Measurements from ENCODE around the gene CEACAM19. TPM values are rescaled to one million over a fixed set of nuclear protein-coding genes. Genes with fewer than 3 reads are reported as not detected.
A peak's percentile ranks its signal among the peaks of the same experiment; 100 is the strongest.

CEACAM19 gene
- total and polyA plus RNA-seq, 2 of the 8 experiments (the other 6 are each of a cell fraction or from before 2014, with no cell fraction given) = 3.1 to 3.4 TPM

DNA sequence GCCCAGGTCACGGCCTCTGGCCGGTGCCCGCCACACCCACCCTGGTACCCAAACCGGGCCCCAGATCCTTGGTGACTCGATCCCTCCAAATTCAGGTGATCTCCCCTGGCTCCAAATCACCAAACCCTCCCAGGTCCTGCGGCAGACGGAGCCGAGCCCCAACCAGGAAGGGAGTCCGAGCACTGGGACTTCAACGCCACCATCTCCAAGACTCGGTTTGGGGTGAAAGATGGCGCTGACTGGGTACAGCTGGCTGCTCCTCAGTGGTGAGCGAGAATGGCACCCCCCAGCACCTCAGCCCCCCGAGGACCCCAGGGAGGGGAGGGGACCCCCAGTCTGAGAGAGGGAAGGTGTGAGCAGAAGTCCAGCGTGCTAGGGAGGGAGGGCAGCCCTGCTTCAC lies 29.9 kb downstream of the CEACAM19 start:
- FAIRE-seq = no peak
- Histone ChIP-seq H3K36me3 (ENCODE audit: control insufficient read depth in 2 of 4, insufficient read depth in 4 of 4, low read length in 3 of 4) (no peaks in the 10 kb centered on the region), H3K14ac (ENCODE audit: insufficient read length) (no peak overlapping the region), H3K79me1 (ENCODE audit: low read depth, low read length) (no peaks in the 10 kb centered on the region), H4K5ac (ENCODE audit: insufficient read length, low read depth, low read length) (no peak overlapping the region), H2BK15ac (ENCODE audit: low read length) (no peak overlapping the region), H3K9ac (replicated peaks in 1 of 4; ENCODE audit: extremely low read depth in 1 of 4, low read depth in 3 of 4, low read length in 3 of 4) (no peak overlapping the region), H2BK20ac (ENCODE audit: low read length) (no peak overlapping the region), H3K18ac (ENCODE audit: extremely low read depth, low read length) (no peak overlapping the region), H3K27me3 (replicated peaks in 1 of 4; ENCODE audit: control insufficient read depth in 3 of 4, extremely low read depth in 1 of 4, insufficient read depth in 3 of 4, low read length in 3 of 4) (0 out of 7 replicates have a peak, but pooled peaks cover 0 to 2% (median 0%) of the 10 kb centered on the region in 4 experiments), H2BK12ac (ENCODE audit: low read depth, low read length) (peak overlapping the region; percentile 27; the same call in 1 of the 2 replicates), H4K20me1 (replicated peaks in 1 of 2; ENCODE audit: control insufficient read depth in 1 of 2, insufficient read depth in 2 of 2, low read length in 2 of 2) (no peaks in the 10 kb centered on the region), H3K27ac (ENCODE audit: low read depth, low read length) (no peak overlapping the region), H3K9me3 (ENCODE audit: insufficient read depth in 2 of 2, low read depth in 1 of 2, low read length in 1 of 2) (no peaks in the 10 kb centered on the region), H3K4me2 (ENCODE audit: insufficient read depth in 1 of 2, low read depth in 2 of 2, low read length in 2 of 2) (no peak overlapping the region), H3K4me1 (replicated peaks in 1 of 4; ENCODE audit: control insufficient read depth in 3 of 4, insufficient read depth in 4 of 4, low read length in 3 of 4) (peaks cover 0 to 7% (median 2%) of the 10 kb centered on the region in 4 experiments; a peak in 3 of 7 replicates), H2AK5ac (ENCODE audit: low read depth, low read length) (no peak overlapping the region), H4K8ac (ENCODE audit: extremely low read depth, insufficient read depth, low read length) (no peak overlapping the region), H2BK120ac (replicated peaks; ENCODE audit: low read depth, low read length) (no peak overlapping the region), H3K4me3 (ENCODE audit: extremely low read depth in 1 of 4, insufficient read depth in 2 of 4, low read depth in 3 of 4, low read length in 4 of 4) (no peak overlapping the region), H2AFZ (ENCODE audit: low read length) (no peak overlapping the region), H3K23me2 (ENCODE audit: low read depth, low read length) (no peaks in the 10 kb centered on the region; the same call in 1 of the 2 replicates), H3K79me2 (ENCODE audit: control insufficient read depth in 1 of 2, insufficient read depth in 2 of 2, low read length in 2 of 2) (no peaks in the 10 kb centered on the region), H2BK5ac (ENCODE audit: low read depth, low read length) (no peak overlapping the region), H3K4ac (replicated peaks; ENCODE audit: insufficient read length, low read depth, low read length) (no peak overlapping the region), H3K23ac (ENCODE audit: insufficient read length) (no peak overlapping the region), H4K91ac (replicated peaks; ENCODE audit: insufficient read length, low read length) (no peak overlapping the region), H3K56ac (replicated peaks; ENCODE audit: insufficient read length, low read depth, low read length) (no peak overlapping the region)
- CTCF ChIA-PET (ENCODE audit: partially characterized antibody) = interaction anchor here (0.6 to 1.5 kb wide), 3 partner anchors 25 to 143 kb away, joined by 3 to 5 read pairs (median 3); no protein-coding TSS in a partner anchor
- 89% methylated on average over 15 of the region's 15 CpGs; no CpG with 5 or more reads in 1 of the 2 experiments for WGBS, 2 experiments (ENCODE audit: extremely low coverage in 1 of 2, insufficient coverage in 1 of 2, insufficient read length in 1 of 2, insufficient replicate concordance in 2 of 2, low coverage in 1 of 2, low lambda C conversion rate in 2 of 2, missing lambda C conversion rate in 1 of 2)
- POLR2A ChIA-PET (ENCODE audit: partially characterized antibody) = interaction anchor here (0.6 to 1.4 kb wide), 2 partner anchors 13 to 103 kb away, joined by 3 to 4 read pairs; no protein-coding TSS in a partner anchor
- DNase-seq (ENCODE audit: low read depth in 1 of 2, low spot score in 2 of 2) = no peak
- TF ChIP-seq, protein P1, sequence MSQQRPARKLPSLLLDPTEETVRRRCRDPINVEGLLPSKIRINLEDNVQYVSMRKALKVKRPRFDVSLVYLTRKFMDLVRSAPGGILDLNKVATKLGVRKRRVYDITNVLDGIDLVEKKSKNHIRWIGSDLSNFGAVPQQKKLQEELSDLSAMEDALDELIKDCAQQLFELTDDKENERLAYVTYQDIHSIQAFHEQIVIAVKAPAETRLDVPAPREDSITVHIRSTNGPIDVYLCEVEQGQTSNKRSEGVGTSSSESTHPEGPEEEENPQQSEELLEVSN (IDR thresholded peaks at IDR 0.05) = no peak
- TF ChIP-seq HDAC6 (IDR thresholded peaks at IDR 0.05; ENCODE audit: low read depth, low read length) (no peak), SAP30 (IDR thresholded peaks at IDR 0.05; ENCODE audit: insufficient read depth, insufficient replicate concordance, low read length) (no peak), SP1 (IDR thresholded peaks at IDR 0.05; ENCODE audit: low read depth, low read length) (no peak), EGR1 (IDR thresholded peaks at IDR 0.05; ENCODE audit: borderline replicate concordance, low read depth, low read length) (no peak), KDM1A (IDR thresholded peaks at IDR 0.05; ENCODE audit: borderline replicate concordance, low read length) (no peak), HDAC2 (IDR thresholded peaks at IDR 0.05; ENCODE audit: borderline replicate concordance in 1 of 2, low read depth in 2 of 2, low read length in 2 of 2) (no peak), SIN3A (conservative IDR thresholded peaks at IDR 0.05 in 1 of 2, IDR thresholded peaks at IDR 0.05 in 1 of 2; ENCODE audit: low read depth in 1 of 2, low read length in 2 of 2) (no peak), YY1 (IDR thresholded peaks at IDR 0.05; ENCODE audit: low read depth, low read length) (no peak), SRF (IDR thresholded peaks at IDR 0.05; ENCODE audit: low read depth, low read length) (no peak)
